ENCODE data around the gene KCNMB2.

DNA sequence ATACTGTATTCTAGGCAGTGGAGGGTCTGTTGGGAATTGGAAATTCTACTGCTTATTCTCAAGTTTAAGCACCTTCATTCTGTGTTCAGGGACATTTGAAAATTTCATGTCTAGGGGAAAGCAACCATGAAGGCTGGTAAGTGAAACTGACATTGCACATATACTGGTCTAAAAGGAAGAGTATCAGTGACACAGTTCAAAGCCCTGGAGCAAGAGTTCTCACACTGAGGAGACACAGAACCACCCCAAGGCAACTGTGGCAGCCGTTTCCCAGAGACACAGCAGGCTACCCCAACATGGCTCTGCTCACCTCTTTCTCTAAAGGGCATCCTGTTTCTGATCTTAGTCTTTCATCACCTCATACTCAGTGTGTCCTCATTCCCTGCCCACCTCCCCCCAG, 67.5 kb downstream of the KCNMB2 start:
- TF ChIP-seq YY1 (IDR thresholded peaks at IDR 0.05; ENCODE audit: insufficient read depth, insufficient read length) (no peak), ZNF274 (IDR thresholded peaks at IDR 0.05; ENCODE audit: low read depth, low read length) (no peak), SUZ12 (IDR thresholded peaks at IDR 0.05; ENCODE audit: extremely low read depth, insufficient read depth, insufficient read length) (no peak)

Measured in NT2/D1 (cell line).